COLO829 (cell line): ENCODE measurements around the gene BTBD10.
A peak's percentile ranks its signal among the peaks of the same experiment; 100 is the strongest.

Experiments used
- DNase-seq: peaks from one replicate; pipeline ENCODE4 v3.0.0; 2012; ENCODE audit warnings: low spot score

The BTBD10 gene

GRCh38 chr11:13462901-13463778 lies at the start of gene BTBD10:
Gene BTBD10, minus strand, starts transcription at chr11:13463222. Its CDS starts 18,098 bp downstream, at chr11:13445124.
- DNase-seq, result peak; percentile 94

- DNase-seq, result no peak
Measured at GRCh38 chr11:13503393-13503792, 40.4 kb upstream of the BTBD10 start.

- no peak for DNase-seq
Measured at GRCh38 chr11:13502492-13502891, 39.5 kb upstream of the BTBD10 start.

GRCh38 chr11:13495929-13496328 lies 32.9 kb upstream of the BTBD10 start, which contains the start of gene PTH:
Gene PTH, minus strand, starts transcription at chr11:13495997. Its CDS starts 3,142 bp downstream, at chr11:13492855.
- DNase-seq, result no peak

GRCh38 chr11:13494051-13494450 lies 31.0 kb upstream of the BTBD10 start:
- no peak for DNase-seq

GRCh38 chr11:13487661-13488030 lies 24.6 kb upstream of the BTBD10 start:
- DNase-seq, result peak; percentile 40

- no peak for DNase-seq
Measured at GRCh38 chr11:13486926-13487660, 24.1 kb upstream of the BTBD10 start.

- DNase-seq, result no peak
Measured at GRCh38 chr11:13480198-13480597, 17.2 kb upstream of the BTBD10 start.

GRCh38 chr11:13479688-13480087 lies 16.7 kb upstream of the BTBD10 start:
- DNase-seq, result no peak

- DNase-seq, result no peak
Measured at GRCh38 chr11:13475091-13475490, 12.1 kb upstream of the BTBD10 start.

- DNase-seq, result no peak
Measured at GRCh38 chr11:13473013-13473722, 10.1 kb upstream of the BTBD10 start.

- no peak for DNase-seq
Measured at GRCh38 chr11:13468750-13469149, 5.7 kb upstream of the BTBD10 start.

- DNase-seq, result peak; percentile 44
Measured at GRCh38 chr11:13465909-13466371, 2.9 kb upstream of the BTBD10 start.

- no peak for DNase-seq
Measured at GRCh38 chr11:13463779-13464290, 813 bp upstream of the BTBD10 start.

GRCh38 chr11:13462311-13462900 lies 616 bp downstream of the BTBD10 start:
- DNase-seq, result peak; percentile 26

GRCh38 chr11:13461291-13461690 lies 1.7 kb downstream of the BTBD10 start:
- DNase-seq, result no peak

GRCh38 chr11:13450832-13451397 lies 12.1 kb downstream of the BTBD10 start:
- no peak for DNase-seq

GRCh38 chr11:13449522-13449921 lies 13.5 kb downstream of the BTBD10 start:
- DNase-seq, result no peak

- DNase-seq, result no peak
Measured at GRCh38 chr11:13448876-13449275, 14.1 kb downstream of the BTBD10 start.

- DNase-seq, result peak; percentile 4
Measured at GRCh38 chr11:13446444-13446843, 16.6 kb downstream of the BTBD10 start.

GRCh38 chr11:13445588-13445987 lies 17.4 kb downstream of the BTBD10 start:
- DNase-seq, result no peak
